Eye (tissue), 1 donor: ENCODE data around the gene SLC39A13.
A peak's percentile ranks its signal among the peaks of the same experiment; 100 is the strongest.

Experiments
- DNase-seq: peaks from one replicate; pipeline ENCODE4 v3.0.0-alpha.2; 2015

Gene SLC39A13

GRCh38 chr11:47461876-47462275 is 53.5 kb downstream of the SLC39A13 start:
- no peak for DNase-seq

- peak; percentile 75 for DNase-seq
These were observed 56.1 kb downstream of the SLC39A13 start for GRCh38 chr11:47464483-47464882.
